GM19043 (cell line): ENCODE data around the gene ORC1.

Source experiments
- ATAC-seq: cut with Tn5 transposase; IDR thresholded peaks from one replicate; pipeline ENCODE4 v1.9.1; 2021; ENCODE audit warnings: low read depth; ENCODE audit not compliant: unreplicated experiment

The ORC1 gene

GRCh38 chr1:52404116-52404974 is at the start of gene ORC1, which contains the start of gene PRPF38A:
Gene ORC1 (minus strand): TSS chr1:52404423. CDS start chr1:52402223, 2,200 bp downstream.
Gene PRPF38A (plus strand): TSS chr1:52404602. CDS start chr1:52404750, 148 bp downstream.
- peak; percentile 96 for ATAC-seq

- ATAC-seq: no peak
Measured at GRCh38 chr1:52444463-52444862, 40.2 kb upstream of the ORC1 start.

GRCh38 chr1:52439976-52440375 is 35.8 kb upstream of the ORC1 start:
- no peak for ATAC-seq

GRCh38 chr1:52436817-52437216 is 32.6 kb upstream of the ORC1 start:
- no peak for ATAC-seq

GRCh38 chr1:52435650-52436049 is 31.4 kb upstream of the ORC1 start:
- ATAC-seq: no peak

DNA sequence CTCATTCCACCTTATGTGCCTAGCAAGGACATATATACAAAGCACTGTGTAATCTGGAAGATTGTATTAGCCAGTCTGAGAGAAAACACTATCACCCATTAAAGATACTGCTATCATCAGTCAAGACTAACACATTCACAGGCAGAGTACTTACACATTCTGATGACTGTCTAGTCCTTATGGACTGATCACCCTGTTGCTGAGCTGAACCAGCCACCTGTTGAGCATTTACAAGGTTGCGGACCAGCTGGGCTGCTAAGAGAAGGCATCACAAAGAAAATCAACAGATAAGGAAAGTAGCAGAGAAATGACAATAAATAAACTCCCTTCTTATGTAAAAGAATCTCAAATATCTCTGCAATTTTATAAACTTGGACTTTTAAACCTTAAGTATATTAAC is 31.0 kb upstream of the ORC1 start:
- ATAC-seq: no peak

DNA sequence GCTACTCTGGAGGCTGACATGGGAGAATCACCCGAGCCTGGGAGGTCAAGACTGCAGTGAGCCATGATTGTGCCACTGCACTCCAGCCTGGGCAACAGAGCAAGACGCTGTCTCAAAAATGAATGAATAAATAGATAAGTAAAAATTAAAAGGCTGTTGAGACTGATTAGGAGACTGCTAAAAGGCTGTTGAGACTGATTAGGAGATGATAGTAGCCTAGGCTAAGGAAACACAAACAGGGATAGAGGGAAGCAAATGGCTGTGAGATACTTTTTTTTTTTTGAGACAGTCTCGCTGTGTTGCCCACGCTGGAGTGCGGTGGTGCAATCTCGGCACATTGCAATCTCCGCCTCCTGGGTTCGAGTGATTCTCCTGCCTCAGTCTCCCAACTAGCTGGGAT is 28.6 kb upstream of the ORC1 start:
- ATAC-seq: no peak

DNA sequence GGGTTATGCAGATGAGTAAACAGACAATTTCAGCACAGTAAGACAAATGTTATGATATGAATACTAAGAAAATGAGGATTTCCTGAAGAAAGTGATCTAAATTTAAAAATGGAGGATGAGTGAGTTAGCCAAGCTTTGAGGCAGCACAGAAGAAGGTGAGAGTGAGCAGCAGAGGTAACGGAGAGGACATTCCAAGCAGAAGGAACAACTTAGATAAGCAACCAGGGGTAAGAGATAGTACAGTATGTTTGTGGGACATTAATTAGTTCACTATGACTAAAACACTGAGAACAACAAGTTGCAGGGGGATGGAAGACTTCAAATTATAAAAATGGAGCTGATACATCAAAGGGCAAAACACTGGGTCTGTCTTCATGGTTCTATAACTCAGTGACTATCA is 22.9 kb upstream of the ORC1 start:
- ATAC-seq: no peak

GRCh38 chr1:52426371-52426770 is 22.1 kb upstream of the ORC1 start:
- ATAC-seq: no peak

GRCh38 chr1:52424813-52425212 is 20.6 kb upstream of the ORC1 start:
- no peak for ATAC-seq

- ATAC-seq: no peak
Measured at GRCh38 chr1:52424231-52424636, 20.0 kb upstream of the ORC1 start.

GRCh38 chr1:52423771-52424170 is 19.5 kb upstream of the ORC1 start:
- ATAC-seq: no peak

DNA sequence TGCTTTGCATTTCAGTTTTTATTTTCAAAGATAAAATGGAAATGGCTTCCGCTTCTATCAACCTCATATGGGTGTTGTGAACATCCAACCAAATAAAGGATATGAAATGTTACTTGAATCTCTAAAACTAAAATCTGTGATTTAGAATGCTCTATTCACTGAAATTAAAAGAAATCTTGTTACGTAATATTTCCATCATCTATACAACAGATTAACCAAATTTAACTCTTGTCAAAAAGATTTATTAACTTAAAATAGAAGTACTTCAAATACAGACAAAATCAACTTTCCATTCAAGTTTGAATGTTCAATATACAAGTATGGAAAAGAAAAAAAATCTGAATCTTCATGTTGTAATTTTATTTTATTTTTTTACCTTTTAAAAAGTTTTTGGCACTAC is 18.8 kb upstream of the ORC1 start:
- no peak for ATAC-seq

DNA sequence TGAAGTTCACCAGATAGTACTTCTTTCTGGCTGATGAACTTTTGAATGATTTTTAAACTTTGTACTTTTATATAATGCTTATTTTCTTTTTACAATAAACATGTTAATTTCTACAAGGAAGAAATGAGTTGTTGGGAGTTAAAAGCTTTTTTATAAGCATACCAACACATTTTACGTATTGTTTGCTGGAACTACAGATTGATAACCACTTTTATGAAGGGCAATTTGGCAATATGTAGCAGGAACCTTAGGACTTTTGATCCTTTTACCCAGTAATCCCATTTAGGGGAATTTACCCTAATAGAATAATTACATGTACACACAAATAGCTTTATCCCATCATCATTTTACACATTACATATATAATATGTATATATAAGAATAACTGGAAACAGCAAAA is 16.5 kb upstream of the ORC1 start:
- ATAC-seq: no peak

- ATAC-seq: no peak
Measured at GRCh38 chr1:52416811-52417210, 12.6 kb upstream of the ORC1 start.

DNA sequence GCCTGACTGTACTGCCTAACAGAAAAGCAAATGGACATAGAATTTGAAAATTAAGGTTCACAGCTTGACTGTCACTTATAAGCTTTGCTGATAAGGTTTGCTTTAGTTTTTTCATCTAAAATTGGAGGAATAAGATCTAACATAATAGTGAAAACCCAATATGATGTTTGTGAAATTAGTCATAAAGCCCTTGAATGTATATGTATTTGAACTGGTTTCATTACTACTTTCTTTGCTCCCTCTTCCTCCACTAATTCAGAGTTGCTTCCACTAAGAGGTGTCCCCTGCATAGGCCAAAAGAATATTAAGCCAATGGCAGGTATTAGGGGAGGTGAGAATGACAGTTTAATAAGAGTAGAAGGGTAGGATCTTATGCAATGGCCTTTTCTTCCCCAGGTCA is 10.7 kb upstream of the ORC1 start:
- ATAC-seq: no peak

GRCh38 chr1:52413410-52413989 is 9.3 kb upstream of the ORC1 start:
- ATAC-seq: no peak

- no peak for ATAC-seq
Measured at GRCh38 chr1:52404975-52405338, 734 bp upstream of the ORC1 start.

- ATAC-seq: peak; percentile 27
Measured at GRCh38 chr1:52403566-52404115, 582 bp downstream of the ORC1 start.

- no peak for ATAC-seq
Measured at GRCh38 chr1:52402860-52403240, 1.4 kb downstream of the ORC1 start.

GRCh38 chr1:52400131-52400530 is 4.1 kb downstream of the ORC1 start:
- no peak for ATAC-seq

DNA sequence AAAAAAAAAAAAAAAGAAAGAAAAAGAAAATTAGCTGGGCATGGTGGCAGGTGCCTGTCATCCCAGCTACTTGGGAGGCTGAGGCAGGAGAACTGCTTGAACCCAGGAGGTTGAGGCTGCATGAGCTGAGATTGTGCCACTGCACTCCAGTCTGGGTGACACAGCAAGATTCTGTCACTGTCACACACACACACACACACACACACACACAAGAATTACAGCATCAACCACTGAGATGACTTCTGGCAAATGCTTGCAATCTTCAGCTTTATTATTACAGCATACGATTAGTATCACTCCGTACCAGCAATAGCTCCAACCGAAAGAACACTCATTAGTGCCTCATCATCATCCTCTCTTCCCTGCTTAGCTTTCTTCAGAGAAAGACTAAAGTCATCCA is 4.6 kb downstream of the ORC1 start:
- ATAC-seq: no peak
